ENCODE data around the gene EFHD1. TPM values are rescaled to one million over a fixed set of nuclear protein-coding genes. Genes with fewer than 3 reads are reported as not detected.

The EFHD1 gene
- total and polyA plus RNA-seq, 2 of the 13 experiments (the other 11 are each of a cell fraction or from before 2014, with no cell fraction given) = 0.09 TPM; not detected in 1

GRCh38 chr2:232635820-232636219 is 2.4 kb downstream of the EFHD1 start:
- TF ChIP-seq KDM1A (CRISPR knock-in tag; IDR thresholded peaks at IDR 0.05) = no peak
- TF ChIP-seq RBAK (CRISPR knock-in tag; IDR thresholded peaks at IDR 0.05) = no peak
- TF ChIP-seq ZNF775 (CRISPR knock-in tag; IDR thresholded peaks at IDR 0.05; ENCODE audit: borderline replicate concordance) = no peak
- no peak for TF ChIP-seq TP53 (CRISPR knock-in tag; conservative IDR thresholded peaks at IDR 0.05)
- TF ChIP-seq HINFP (CRISPR knock-in tag; IDR thresholded peaks at IDR 0.05; ENCODE audit: low read depth) = no peak
- TF ChIP-seq FOXM1 (CRISPR knock-in tag; IDR thresholded peaks at IDR 0.05) = no peak
- peak; percentile 98 for TF ChIP-seq ZNF329 (CRISPR knock-in tag; IDR thresholded peaks at IDR 0.05; ENCODE audit: low read depth)
- ATAC-seq (no peak), FAIRE-seq (no peak), DNase-seq (ENCODE audit: low spot score) (no peak)
- H3K36me3 ChIP-seq (replicated peaks in 1 of 2; ENCODE audit: control insufficient read depth in 1 of 2, insufficient read depth in 2 of 2, low read length in 2 of 2) = no peaks in the 10 kb centered on the region
- H2AFZ ChIP-seq (ENCODE audit: low read length) = no peak overlapping the region
- in situ Hi-C loops (cut with HindIII; ENCODE audit: extremely low pct_ligation_motif_present, low pct_unique_long_range_greater_than_20kb) = no loop called here
- 85% methylated on average over 4 of the region's 4 CpGs for WGBS (ENCODE audit: low lambda C conversion rate)
- H3K27ac ChIP-seq (ENCODE audit: extremely low read length, insufficient read depth, low read length) = no peak overlapping the region
- H3K4me1 ChIP-seq (ENCODE audit: insufficient read depth, low read length) = peaks cover 27% of the 10 kb centered on the region
- peaks cover 15 to 42% of the 10 kb centered on the region in 2 experiments for H3K27me3 ChIP-seq (ENCODE audit: control insufficient read depth in 1 of 2, insufficient read depth in 2 of 2, low read length in 2 of 2)
- CTCF ChIA-PET (ENCODE audit: low intra/inter-chr PET ratio, low total read pairs) = no interaction called here
- POLR2A ChIA-PET = no interaction called here
- no peaks in the 10 kb centered on the region for H3K79me2 ChIP-seq (ENCODE audit: insufficient read depth, low read length)
- H3K4me3 ChIP-seq (replicated peaks in 1 of 3; ENCODE audit: insufficient read depth in 1 of 3, low read depth in 2 of 3, low read length in 3 of 3) = no peak overlapping the region
- no peaks in the 10 kb centered on the region for H4K20me1 ChIP-seq (ENCODE audit: insufficient read depth, low read length)
- intact Hi-C loops (cut with micrococcal nuclease; ENCODE audit: unreplicated experiment) = no loop called here
- H3K9me3 ChIP-seq (ENCODE audit: low read length) = no peaks in the 10 kb centered on the region
- H3K9ac ChIP-seq (ENCODE audit: insufficient read depth, low read depth, low read length) = no peak overlapping the region
- no peak overlapping the region for H3K4me2 ChIP-seq (ENCODE audit: low read depth, low read length)
- no TSS peak for BruUV-seq (replicated peaks)

- H3K4me1 ChIP-seq (ENCODE audit: insufficient read depth, low read length) = peaks cover 27% of the 10 kb centered on the region
- H4K20me1 ChIP-seq (ENCODE audit: insufficient read depth, low read length) = no peaks in the 10 kb centered on the region
- no TSS peak for BruUV-seq (replicated peaks)
- ATAC-seq (no peak), DNase-seq (ENCODE audit: low spot score) (no peak), FAIRE-seq (no peak)
- no peak overlapping the region for H3K27ac ChIP-seq (ENCODE audit: extremely low read length, insufficient read depth, low read length)
- no peaks in the 10 kb centered on the region for H3K79me2 ChIP-seq (ENCODE audit: insufficient read depth, low read length)
- no peaks in the 10 kb centered on the region for H3K9me3 ChIP-seq (ENCODE audit: low read length)
- no peak overlapping the region for H3K9ac ChIP-seq (ENCODE audit: insufficient read depth, low read depth, low read length)
- no peak overlapping the region for H2AFZ ChIP-seq (ENCODE audit: low read length)
- ChIA-PET CTCF (ENCODE audit: low intra/inter-chr PET ratio, low total read pairs) (no interaction called here), POLR2A (no interaction called here)
- intact Hi-C loops (cut with micrococcal nuclease; ENCODE audit: unreplicated experiment) (no loop called here), in situ Hi-C loops (cut with HindIII; ENCODE audit: extremely low pct_ligation_motif_present, low pct_unique_long_range_greater_than_20kb) (no loop called here)
- no peak overlapping the region for H3K4me3 ChIP-seq (replicated peaks in 1 of 3; ENCODE audit: insufficient read depth in 1 of 3, low read depth in 2 of 3, low read length in 3 of 3)
- H3K4me2 ChIP-seq (ENCODE audit: low read depth, low read length) = 0 out of 2 replicates have a peak overlapping the region, but pooled peaks have one; percentile 0
- no peaks in the 10 kb centered on the region for H3K36me3 ChIP-seq (replicated peaks in 1 of 2; ENCODE audit: control insufficient read depth in 1 of 2, insufficient read depth in 2 of 2, low read length in 2 of 2)
- H3K27me3 ChIP-seq (ENCODE audit: control insufficient read depth in 1 of 2, insufficient read depth in 2 of 2, low read length in 2 of 2) = peaks cover 15 to 41% of the 10 kb centered on the region in 2 experiments
- 68% methylated on average over 16 of the region's 16 CpGs for WGBS (ENCODE audit: low lambda C conversion rate)
- TF ChIP-seq CC2D1A (CRISPR knock-in tag; IDR thresholded peaks at IDR 0.05) = no peak
- no peak for TF ChIP-seq NR2F2 (IDR thresholded peaks at IDR 0.05; ENCODE audit: borderline replicate concordance, low read depth)
- TF ChIP-seq GABPA (IDR thresholded peaks at IDR 0.05; ENCODE audit: low read depth, low read length) = peak; percentile 28
- no peak; the same call in 1 of the 2 replicates for TF ChIP-seq GABPA (CRISPR knock-in tag; IDR thresholded peaks at IDR 0.05; ENCODE audit: low read depth)
- TF ChIP-seq NR2C2 (CRISPR knock-in tag; IDR thresholded peaks at IDR 0.05; ENCODE audit: borderline replicate concordance) = peak; percentile 73; the same call in 1 of the 2 replicates
- TF ChIP-seq ZBTB1 (CRISPR knock-in tag; IDR thresholded peaks at IDR 0.05; ENCODE audit: borderline replicate concordance) = no peak
- no peak for TF ChIP-seq EHMT2 (IDR thresholded peaks at IDR 0.05; ENCODE audit: borderline replicate concordance, low read depth, low read length)
- no peak for TF ChIP-seq ASH2L (IDR thresholded peaks at IDR 0.05; ENCODE audit: insufficient read length, low read depth, low read length)
- no peak for TF ChIP-seq PHF20 (CRISPR knock-in tag; IDR thresholded peaks at IDR 0.05)
Measured at GRCh38 chr2:232636788-232637420, 3.5 kb downstream of the EFHD1 start.

All from HepG2 (cell line).